Measurements from ENCODE around the gene TAF4. TPM values are rescaled to one million over a fixed set of nuclear protein-coding genes. Genes with fewer than 3 reads are reported as not detected.

TAF4 gene
- total RNA-seq, 1 donor from 2014 or later: 22.2 TPM

GRCh38 chr20:61941721-61942405 is 123.8 kb downstream of the TAF4 start:
- H3K36me3 Mint-ChIP-seq: no peaks in the 10 kb centered on the region
- no peak overlapping the region for H3K27ac Mint-ChIP-seq
- DNase-seq (ENCODE audit: extremely low spot score, unreplicated experiment): no peak

GRCh38 chr20:61940976-61941720 is 124.5 kb downstream of the TAF4 start:
- H3K27ac Mint-ChIP-seq: no peak overlapping the region
- no peaks in the 10 kb centered on the region for H3K27me3 Mint-ChIP-seq
- TF ChIP-seq CTCF (conservative IDR thresholded peaks at IDR 0.05): no peak
- H3K4me1 Mint-ChIP-seq (ENCODE audit: unreplicated experiment): no peaks in the 10 kb centered on the region
- no peaks in the 10 kb centered on the region for H3K36me3 Mint-ChIP-seq
- no peaks in the 10 kb centered on the region for H3K9me3 Mint-ChIP-seq
- no peak for DNase-seq (ENCODE audit: extremely low spot score, unreplicated experiment)
- no peak overlapping the region for H3K4me3 Mint-ChIP-seq

More at GRCh38 chr20:61941721-61942405, 123.8 kb downstream of the TAF4 start:
- no peaks in the 10 kb centered on the region for H3K27me3 Mint-ChIP-seq
- H3K4me3 Mint-ChIP-seq: no peak overlapping the region
- no peaks in the 10 kb centered on the region for H3K4me1 Mint-ChIP-seq (ENCODE audit: unreplicated experiment)
- no peak for TF ChIP-seq CTCF (conservative IDR thresholded peaks at IDR 0.05)
- H3K9me3 Mint-ChIP-seq: no peaks in the 10 kb centered on the region

- no peak for DNase-seq (ENCODE audit: extremely low spot score, unreplicated experiment)
- no peaks in the 10 kb centered on the region for H3K9me3 Mint-ChIP-seq
- H3K27ac Mint-ChIP-seq: no peak overlapping the region
- no peaks in the 10 kb centered on the region for H3K27me3 Mint-ChIP-seq
- H3K4me1 Mint-ChIP-seq (ENCODE audit: unreplicated experiment): no peaks in the 10 kb centered on the region
- no peak for TF ChIP-seq CTCF (conservative IDR thresholded peaks at IDR 0.05)
- no peaks in the 10 kb centered on the region for H3K36me3 Mint-ChIP-seq
- H3K4me3 Mint-ChIP-seq: no peak overlapping the region
Observed at GRCh38 chr20:61940491-61940890, 125.2 kb downstream of the TAF4 start.

- H3K36me3 Mint-ChIP-seq: no peaks in the 10 kb centered on the region
- H3K27ac Mint-ChIP-seq: no peak overlapping the region
- no peak for DNase-seq (ENCODE audit: extremely low spot score, unreplicated experiment)
- no peak for TF ChIP-seq CTCF (conservative IDR thresholded peaks at IDR 0.05)
- no peaks in the 10 kb centered on the region for H3K9me3 Mint-ChIP-seq
- H3K27me3 Mint-ChIP-seq: no peaks in the 10 kb centered on the region
- H3K4me3 Mint-ChIP-seq: no peak overlapping the region
- H3K4me1 Mint-ChIP-seq (ENCODE audit: unreplicated experiment): no peaks in the 10 kb centered on the region
Observed at GRCh38 chr20:61939691-61940360, 125.9 kb downstream of the TAF4 start.

GRCh38 chr20:61938839-61939690 is 126.6 kb downstream of the TAF4 start:
- Mint-ChIP-seq H3K27ac (no peak overlapping the region), H3K4me3 (no peak overlapping the region), H3K36me3 (no peaks in the 10 kb centered on the region), H3K4me1 (ENCODE audit: unreplicated experiment) (no peaks in the 10 kb centered on the region), H3K9me3 (no peaks in the 10 kb centered on the region), H3K27me3 (no peaks in the 10 kb centered on the region)
- no peak for DNase-seq (ENCODE audit: extremely low spot score, unreplicated experiment)
- TF ChIP-seq CTCF (conservative IDR thresholded peaks at IDR 0.05): no peak
